Mesodermal cell (in vitro differentiated cells): ENCODE results near the gene SDCCAG8.
A peak's percentile ranks its signal among the peaks of the same experiment; 100 is the strongest.

ENCODE experiments used
- H3K27ac ChIP-seq: 2 replicates; pipeline ENCODE4 v1.7.0; 2013; ENCODE audit warnings: mild to moderate bottlenecking, low read depth, low read length, moderate library complexity; ENCODE audit not compliant: severe bottlenecking
- H3K36me3 ChIP-seq: 2 replicates; pipeline ENCODE4 v1.7.1; 2013; ENCODE audit warnings: mild to moderate bottlenecking, low read length, moderate library complexity; ENCODE audit not compliant: control insufficient read depth, insufficient read depth
- H3K4me1 ChIP-seq: one replicate; pipeline ENCODE4 v1.7.1; 2013; ENCODE audit warnings: mild to moderate bottlenecking, low read length; ENCODE audit not compliant: insufficient read depth, control insufficient read depth, poor library complexity, severe bottlenecking
- H3K4me3 ChIP-seq: 2 replicates; pipeline ENCODE4 v1.7.0; 2013; ENCODE audit warnings: low read length, control low read depth, mild to moderate bottlenecking; ENCODE audit not compliant: insufficient read depth, poor library complexity, severe bottlenecking; ENCODE audit errors: extremely low read depth
- H3K9me3 ChIP-seq: 2 replicates; pipeline ENCODE4 v1.7.1; 2013; ENCODE audit warnings: mild to moderate bottlenecking, low read length, moderate library complexity; ENCODE audit not compliant: control insufficient read depth
- WGBS, 2 experiments: methylation state at CpG; one replicate each; pipeline ENCODE4 v1.1.5; 2013; ENCODE audit warnings: missing lambda C conversion rate in 2 of 2; ENCODE audit not compliant: insufficient coverage in 2 of 2; 5-methylcytosine and 5-hydroxymethylcytosine counted together

SDCCAG8 gene

DNA sequence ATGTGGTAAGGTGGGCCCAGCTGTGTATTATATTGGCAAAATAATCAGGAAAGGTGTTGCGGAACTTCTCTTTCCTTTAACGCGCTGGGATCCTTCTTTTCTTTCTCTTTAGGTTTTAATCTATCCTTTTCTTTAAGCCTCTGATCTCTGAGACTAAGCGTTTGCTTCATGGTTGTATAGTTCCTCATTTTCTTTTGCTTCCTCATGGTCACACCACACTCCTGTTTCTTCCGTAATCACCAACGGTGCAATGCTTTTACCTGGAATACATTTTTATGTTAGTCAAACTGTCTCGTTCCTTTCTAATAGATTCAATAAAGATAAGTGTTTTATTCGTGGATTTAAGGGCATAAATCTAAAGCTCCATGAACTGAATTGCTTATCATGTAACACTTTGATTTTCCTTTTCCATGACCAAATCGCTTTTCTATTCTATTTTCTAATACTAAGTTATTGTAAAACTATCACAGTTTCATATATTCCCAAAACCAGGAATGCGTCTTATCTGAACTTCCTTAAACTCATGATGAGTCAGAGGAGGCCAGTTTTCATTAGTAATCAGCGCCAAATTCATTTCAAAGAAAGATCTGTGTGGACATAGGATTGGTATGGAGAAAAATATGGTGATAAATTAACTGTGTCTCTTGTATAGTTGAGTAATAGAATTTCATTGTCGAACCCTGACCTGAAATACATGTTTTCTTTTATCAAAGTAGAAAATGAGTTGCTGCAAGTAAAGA is 12.2 kb downstream of the SDCCAG8 start:
- WGBS, 2 experiments = 85 to 93% methylated on average over 5 of the region's 12 CpGs
- Histone ChIP-seq H3K4me3 (no peak overlapping the region), H3K9me3 (no peaks in the 10 kb centered on the region), H3K27ac (peak overlapping the region; percentile 73), H3K4me1 (peaks cover 68% of the 10 kb centered on the region), H3K36me3 (peaks cover 6% of the 10 kb centered on the region)

DNA sequence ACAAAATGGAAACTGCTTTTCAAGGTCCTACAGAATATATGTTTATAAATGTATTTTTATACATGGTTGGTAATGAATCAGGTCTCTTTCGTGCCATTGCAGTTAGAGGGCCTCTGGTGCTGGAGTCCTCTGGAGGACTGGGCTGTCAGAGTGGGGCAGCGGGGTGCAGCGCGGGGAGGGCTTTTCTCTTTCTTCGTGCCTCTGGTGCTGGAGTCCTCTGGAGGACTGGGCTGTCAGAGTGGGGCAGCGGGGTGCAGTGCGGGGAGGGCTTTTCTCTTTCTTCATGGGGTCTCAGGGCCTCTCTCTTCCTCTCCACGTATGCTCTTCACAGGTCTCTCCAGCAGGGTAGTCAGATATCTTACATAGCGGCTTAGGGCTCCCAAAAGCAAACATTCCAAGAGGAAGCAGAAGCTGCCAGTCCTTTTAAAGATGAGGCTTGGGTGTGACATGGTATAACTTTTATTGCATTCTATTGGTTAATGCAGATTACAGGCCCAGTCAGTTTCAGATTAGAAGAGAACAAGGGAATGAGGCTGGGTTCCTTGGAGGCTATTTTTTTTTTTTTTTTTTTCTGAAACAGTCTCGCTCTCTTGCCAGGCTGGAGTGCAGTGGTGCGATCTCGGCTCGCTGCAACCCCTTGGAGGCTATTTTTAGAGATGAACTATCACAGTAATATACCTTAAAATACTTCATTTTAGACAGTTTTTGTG is 13.1 kb downstream of the SDCCAG8 start:
- Histone ChIP-seq H3K27ac (peak overlapping the region; percentile 73), H3K4me1 (peaks cover 64% of the 10 kb centered on the region)

GRCh38 chr1:243269461-243269801 is 13.6 kb downstream of the SDCCAG8 start:
- Histone ChIP-seq H3K36me3 (peaks cover 19% of the 10 kb centered on the region), H3K9me3 (no peaks in the 10 kb centered on the region), H3K4me3 (no peak overlapping the region), H3K4me1 (peaks cover 61% of the 10 kb centered on the region), H3K27ac (peak overlapping the region; percentile 73)
- 80% methylated on average over 1 of the region's 4 CpGs; no CpG with 5 or more reads in 1 of the 2 experiments for WGBS, 2 experiments

More for the DNA sequence above, 13.1 kb downstream of the SDCCAG8 start:
- peaks cover 14% of the 10 kb centered on the region for H3K36me3 ChIP-seq
- H3K9me3 ChIP-seq = no peaks in the 10 kb centered on the region
- no peak overlapping the region for H3K4me3 ChIP-seq
- WGBS, 2 experiments = 85% methylated on average over 5 of the region's 13 CpGs; no CpG with 5 or more reads in 1 of the 2 experiments

DNA sequence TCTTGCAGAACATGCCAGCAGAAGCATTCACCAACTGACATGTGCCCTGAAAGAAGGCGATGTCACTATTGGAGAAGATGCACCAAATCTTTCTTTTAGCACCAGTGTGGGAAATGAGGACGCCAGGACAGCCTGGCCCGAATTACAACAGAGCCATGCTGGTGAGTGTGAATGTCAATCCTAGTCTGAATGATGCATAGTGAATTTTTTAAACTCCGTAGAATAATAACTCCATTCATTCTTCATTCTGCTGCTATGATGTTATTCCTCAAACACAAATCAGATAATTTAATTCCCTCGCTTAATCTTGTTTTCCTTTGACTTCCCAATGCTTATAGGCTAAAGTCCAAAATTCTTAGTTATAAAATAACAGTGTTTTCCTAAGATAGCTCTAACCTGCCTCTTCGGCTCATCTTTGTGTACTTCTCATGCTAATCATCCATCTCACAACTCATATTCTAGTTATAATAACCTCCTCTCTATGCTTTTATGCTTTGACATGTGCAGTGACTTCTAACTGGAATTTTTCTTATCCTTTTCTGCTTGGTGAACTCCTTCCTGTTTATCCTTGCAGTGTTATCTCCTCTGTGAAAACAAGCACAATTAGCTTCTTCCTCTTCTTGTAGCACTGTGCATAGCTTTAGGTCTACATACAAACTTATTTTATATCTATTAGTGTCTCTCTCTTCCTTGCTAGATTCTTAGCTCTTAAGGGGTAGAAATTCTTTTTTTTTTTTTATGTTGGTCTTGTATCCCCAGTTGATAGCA is 14.4 kb downstream of the SDCCAG8 start:
- Histone ChIP-seq H3K4me1 (peaks cover 57% of the 10 kb centered on the region), H3K9me3 (no peaks in the 10 kb centered on the region), H3K36me3 (peaks cover 28% of the 10 kb centered on the region), H3K27ac (peak overlapping the region; percentile 73), H3K4me3 (peak overlapping the region; percentile 23)
- 100% methylated on average over 2 of the region's 6 CpGs for WGBS, 2 experiments

DNA sequence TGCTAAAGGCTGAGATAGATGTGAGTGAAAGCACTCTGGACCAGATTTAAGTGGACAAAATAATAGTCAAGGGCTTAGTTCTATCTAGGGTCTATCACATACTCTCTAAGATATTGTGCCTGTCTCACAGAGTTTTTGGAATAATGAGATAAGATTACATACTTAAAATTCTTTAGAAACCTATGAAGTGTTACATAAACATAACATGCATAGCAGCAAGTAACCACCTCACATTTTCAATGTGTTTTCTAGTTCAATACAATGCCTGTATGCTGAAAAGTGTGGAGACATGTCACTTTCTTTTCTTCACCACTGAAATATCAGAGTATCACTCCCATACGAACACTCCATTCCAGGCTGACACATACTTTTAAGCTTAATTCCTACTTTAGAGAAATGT is 16.2 kb downstream of the SDCCAG8 start:
- H3K27ac ChIP-seq = peak overlapping the region; percentile 50
- H3K36me3 ChIP-seq = peaks cover 45% of the 10 kb centered on the region
- H3K4me3 ChIP-seq = peak overlapping the region; percentile 20
- H3K4me1 ChIP-seq = peaks cover 48% of the 10 kb centered on the region
- no CpG with 5 or more reads among the region's 1 CpG for WGBS, 2 experiments
- H3K9me3 ChIP-seq = no peaks in the 10 kb centered on the region

- H3K36me3 ChIP-seq = peaks cover 44% of the 10 kb centered on the region
- H3K27ac ChIP-seq = peak overlapping the region; percentile 50
- H3K4me1 ChIP-seq = peaks cover 47% of the 10 kb centered on the region
- H3K9me3 ChIP-seq = no peaks in the 10 kb centered on the region
- H3K4me3 ChIP-seq = peak overlapping the region; percentile 20
Observed at GRCh38 chr1:243272401-243272800, 16.6 kb downstream of the SDCCAG8 start.

DNA sequence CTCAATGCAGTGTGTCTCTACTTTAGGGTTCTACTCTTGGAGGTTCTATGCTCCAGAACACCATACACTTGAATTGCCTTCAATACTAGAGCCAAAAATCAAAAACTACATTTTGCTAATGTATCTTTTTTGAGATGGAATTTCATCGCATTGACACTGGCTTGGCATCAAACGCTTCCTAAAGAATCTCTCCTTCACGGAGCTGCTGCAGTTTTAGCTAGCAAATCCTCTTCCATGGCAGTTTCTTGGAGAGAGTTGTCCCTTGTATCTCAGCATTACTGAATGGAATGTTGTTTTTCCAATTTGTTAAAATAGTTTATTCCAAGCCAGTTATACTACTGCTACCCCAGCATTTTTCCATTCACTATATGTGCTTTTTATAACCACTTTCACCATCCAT is 17.7 kb downstream of the SDCCAG8 start:
- Histone ChIP-seq H3K4me1 (peaks cover 36% of the 10 kb centered on the region), H3K36me3 (peaks cover 52% of the 10 kb centered on the region), H3K4me3 (no peak overlapping the region), H3K9me3 (no peaks in the 10 kb centered on the region), H3K27ac (no peak overlapping the region)
- WGBS, 2 experiments = 92% methylated on average over 3 of the region's 3 CpGs

DNA sequence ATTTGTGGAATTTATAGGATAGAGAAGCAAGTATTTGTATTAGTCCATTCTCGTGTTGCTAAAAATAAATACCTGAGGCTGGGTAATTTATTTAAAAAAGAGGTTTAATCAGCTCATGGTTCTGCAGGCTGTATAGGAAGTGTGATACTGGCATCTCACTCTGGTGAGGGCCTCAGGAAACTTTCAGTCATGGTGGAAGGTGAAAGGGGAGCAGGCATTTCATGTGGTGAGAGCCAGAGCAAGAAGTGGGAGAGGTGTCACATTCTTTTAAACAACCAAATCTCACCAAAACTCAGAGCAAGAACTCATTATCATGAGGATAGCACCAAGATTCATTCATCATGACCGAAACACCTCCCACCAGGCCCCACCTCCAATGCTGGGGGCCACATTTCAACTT is 18.1 kb downstream of the SDCCAG8 start:
- 88 to 100% methylated on average over 1 to 2 of the region's 2 CpGs for WGBS, 2 experiments
- Histone ChIP-seq H3K4me3 (no peak overlapping the region), H3K27ac (no peak overlapping the region), H3K4me1 (peaks cover 31% of the 10 kb centered on the region), H3K9me3 (no peaks in the 10 kb centered on the region), H3K36me3 (peaks cover 56% of the 10 kb centered on the region)

GRCh38 chr1:243275316-243275715 is 19.5 kb downstream of the SDCCAG8 start:
- Histone ChIP-seq H3K36me3 (peaks cover 61% of the 10 kb centered on the region), H3K4me3 (no peak overlapping the region), H3K4me1 (peaks cover 17% of the 10 kb centered on the region), H3K27ac (no peak overlapping the region), H3K9me3 (no peaks in the 10 kb centered on the region)
- WGBS, 2 experiments = 100% methylated on average over 1 of the region's 3 CpGs; no CpG with 5 or more reads in 1 of the 2 experiments

GRCh38 chr1:243280571-243281129 is 24.8 kb downstream of the SDCCAG8 start:
- H3K4me1 ChIP-seq = peaks cover 14% of the 10 kb centered on the region
- peaks cover 47% of the 10 kb centered on the region for H3K36me3 ChIP-seq
- no peak overlapping the region for H3K27ac ChIP-seq
- 78 to 86% methylated on average over 1 to 2 of the region's 3 CpGs for WGBS, 2 experiments
- H3K9me3 ChIP-seq = no peaks in the 10 kb centered on the region
- H3K4me3 ChIP-seq = no peak overlapping the region
